GM23248 (cell line): ENCODE data around the gene MMP17.

Source experiments
- EZH2 ChIP-seq: fragments of 200-600 bp; sonication (generic); IDR thresholded peaks from 2 replicates; pipeline ENCODE4 v1.6.1; 2018; ENCODE audit warnings: antibody characterized with exemption, mild to moderate bottlenecking; ENCODE audit not compliant: insufficient read depth, poor library complexity, severe bottlenecking
- EZH2phosphoT487 ChIP-seq: fragments of 200-600 bp; sonication (generic); IDR thresholded peaks from 2 replicates; pipeline ENCODE4 v1.6.1; 2018; ENCODE audit warnings: antibody characterized with exemption, moderate library complexity, mild to moderate bottlenecking, low read depth; ENCODE audit not compliant: insufficient read depth

GRCh38 chr12:131833288-131833895 is 5.2 kb downstream of the MMP17 start:
- TF ChIP-seq EZH2 (no peak), EZH2phosphoT487 (no peak)
